WERI-Rb-1 (cell line): ENCODE data around the gene RANBP3.

Source experiments
- DNase-seq: peaks from one replicate; pipeline ENCODE4 v3.0.0-alpha.2; 2020
- H3K27ac ChIP-seq: fragments of 250-450 bp; sonication (Bioruptor Pico); 2 replicates; pipeline ENCODE4 v1.5.1; 2020; ENCODE audit warnings: mild to moderate bottlenecking, moderate library complexity
- H3K27me3 ChIP-seq: fragments of 250-450 bp; sonication (Bioruptor Pico); 2 replicates; pipeline ENCODE4 v1.5.1; 2021; ENCODE audit warnings: mild to moderate bottlenecking, low read depth, moderate library complexity; ENCODE audit not compliant: insufficient read depth, severe bottlenecking
- H3K36me3 ChIP-seq: fragments of 250-450 bp; sonication (Bioruptor Pico); 2 replicates; pipeline ENCODE4 v1.5.1; 2020; ENCODE audit warnings: mild to moderate bottlenecking, moderate library complexity
- H3K4me3 ChIP-seq: 2 replicates; pipeline ENCODE4 v1.5.1; 2011; ENCODE audit warnings: low read depth, mild to moderate bottlenecking, control low read depth, low read length
- H3K9me3 ChIP-seq: fragments of 250-450 bp; sonication (Bioruptor Pico); 2 replicates; pipeline ENCODE4 v1.5.1; 2021; ENCODE audit warnings: mild to moderate bottlenecking, moderate library complexity; ENCODE audit not compliant: severe bottlenecking
- CTCF ChIP-seq: IDR thresholded peaks from 2 replicates; pipeline ENCODE4 v1.5.1; 2011; ENCODE audit warnings: low read depth, mild to moderate bottlenecking, control low read depth, inconsistent platforms, low read length

The RANBP3 gene

GRCh38 chr19:5914946-5915781 lies 62.8 kb downstream of the RANBP3 start:
- H3K27ac ChIP-seq: no peak overlapping the region
- peaks cover 51% of the 10 kb centered on the region for H3K36me3 ChIP-seq
- no peak overlapping the region for H3K4me3 ChIP-seq

GRCh38 chr19:5914358-5914774 lies 63.6 kb downstream of the RANBP3 start:
- H3K36me3 ChIP-seq: peaks cover 46% of the 10 kb centered on the region
- no peak overlapping the region for H3K27ac ChIP-seq
- H3K27me3 ChIP-seq: no peaks in the 10 kb centered on the region
- no peak overlapping the region for H3K4me3 ChIP-seq
- no peak for TF ChIP-seq CTCF
- H3K9me3 ChIP-seq: no peaks in the 10 kb centered on the region
- DNase-seq: no peak

More at GRCh38 chr19:5914946-5915781, 62.8 kb downstream of the RANBP3 start:
- Histone ChIP-seq H3K27me3 (no peaks in the 10 kb centered on the region), H3K9me3 (no peaks in the 10 kb centered on the region)
- TF ChIP-seq CTCF: no peak
- DNase-seq: no peak

GRCh38 chr19:5913739-5914357 lies 64.1 kb downstream of the RANBP3 start, which contains the start of gene CAPS:
Gene CAPS (plus strand): TSS chr19:5914254. CDS start chr19:5914407, 153 bp downstream.
- Histone ChIP-seq H3K27ac (no peak within 1 kb of the TSS), H3K4me3 (no peak within 1 kb of the TSS), H3K27me3 (no peaks in the 10 kb centered on the region), H3K36me3 (peaks cover 40% of the 10 kb centered on the region), H3K9me3 (no peaks in the 10 kb centered on the region)
- no peak for TF ChIP-seq CTCF
- no peak for DNase-seq

GRCh38 chr19:5911366-5911765 lies 66.6 kb downstream of the RANBP3 start:
- DNase-seq: no peak
- H3K27me3 ChIP-seq: no peaks in the 10 kb centered on the region
- H3K27ac ChIP-seq: no peak overlapping the region
- TF ChIP-seq CTCF: no peak
- H3K4me3 ChIP-seq: no peak overlapping the region
- no peaks in the 10 kb centered on the region for H3K9me3 ChIP-seq
- H3K36me3 ChIP-seq: peaks cover 22% of the 10 kb centered on the region

- H3K27me3 ChIP-seq: no peaks in the 10 kb centered on the region
- no peak overlapping the region for H3K4me3 ChIP-seq
- DNase-seq: no peak
- H3K9me3 ChIP-seq: no peaks in the 10 kb centered on the region
- peaks cover 16% of the 10 kb centered on the region for H3K36me3 ChIP-seq
- no peak for TF ChIP-seq CTCF
- no peak overlapping the region for H3K27ac ChIP-seq
Measured at GRCh38 chr19:5910638-5910907, 67.4 kb downstream of the RANBP3 start.
